Endodermal cell (in vitro differentiated cells): ENCODE results near the gene FBXO48. TPM values are rescaled to one million over a fixed set of nuclear protein-coding genes. Genes with fewer than 3 reads are reported as not detected.
A peak's percentile ranks its signal among the peaks of the same experiment; 100 is the strongest.
"Not testable (repeated sequence)": the region's sequence is repeated elsewhere in the genome, so short reads cannot be mapped to it uniquely, and the experiment has no call there.

ENCODE experiments used
- DNase-seq: peaks from one replicate; pipeline ENCODE4 v3.0.0-alpha.2; 2017
- H3K27ac ChIP-seq: 2 replicates; pipeline ENCODE4 v1.5.1; 2013; ENCODE audit warnings: mild to moderate bottlenecking, low read depth, low read length, moderate library complexity
- H3K27me3 ChIP-seq: 2 replicates; pipeline ENCODE4 v1.6.1; 2013; ENCODE audit warnings: mild to moderate bottlenecking, low read length, moderate library complexity; ENCODE audit not compliant: insufficient read depth, control insufficient read depth, poor library complexity, severe bottlenecking
- H3K36me3 ChIP-seq: 2 replicates; pipeline ENCODE4 v1.7.0; 2013; ENCODE audit warnings: mild to moderate bottlenecking, low read length, moderate library complexity; ENCODE audit not compliant: control insufficient read depth, insufficient read depth
- H3K4me1 ChIP-seq: one replicate; pipeline ENCODE4 v1.7.0; 2013; ENCODE audit warnings: low read length; ENCODE audit not compliant: control insufficient read depth, insufficient read depth
- H3K4me3 ChIP-seq: 2 replicates; pipeline ENCODE4 v1.5.1; 2013; ENCODE audit warnings: mild to moderate bottlenecking, low read length, moderate library complexity
- H3K9ac ChIP-seq: 2 replicates; pipeline ENCODE4 v1.6.1; 2013; ENCODE audit warnings: mild to moderate bottlenecking, low read length, moderate library complexity; ENCODE audit not compliant: poor library complexity, severe bottlenecking; ENCODE audit errors: extremely low read depth
- H3K9me3 ChIP-seq: 2 replicates; pipeline ENCODE4 v1.6.1; 2013; ENCODE audit warnings: mild to moderate bottlenecking, low read length, moderate library complexity; ENCODE audit not compliant: control insufficient read depth
- H3K27ac Mint-ChIP-seq: 2 replicates; pipeline ENCODE4 v1.8.0; 2020; ENCODE audit warnings: mixed read lengths
- H3K27me3 Mint-ChIP-seq: 2 replicates; pipeline ENCODE4 v1.8.0; 2021; ENCODE audit warnings: mild to moderate bottlenecking, mixed read lengths; ENCODE audit not compliant: insufficient read depth
- H3K36me3 Mint-ChIP-seq: 2 replicates; pipeline ENCODE4 v1.8.0; 2020; ENCODE audit warnings: low read depth, mixed read lengths
- H3K4me1 Mint-ChIP-seq: 2 replicates; pipeline ENCODE4 v1.8.0; 2020; ENCODE audit warnings: mixed read lengths
- H3K4me3 Mint-ChIP-seq: 2 replicates; pipeline ENCODE4 v1.8.0; 2020; ENCODE audit warnings: mild to moderate bottlenecking, moderate library complexity, mixed read lengths
- H3K9me3 Mint-ChIP-seq: 2 replicates; pipeline ENCODE4 v1.8.0; 2020; ENCODE audit warnings: mild to moderate bottlenecking, mixed read lengths
- WGBS, 2 experiments: methylation state at CpG; one replicate each; pipeline versions ENCODE4 v1.1.5 to v1.1.7; 2013; ENCODE audit warnings: missing lambda C conversion rate in 2 of 2, mixed read lengths in 1 of 2; ENCODE audit not compliant: insufficient coverage in 1 of 2, insufficient read length in 1 of 2; 5-methylcytosine and 5-hydroxymethylcytosine counted together
- total RNA-seq, 2 donors: library from RNA; stranded (reverse); fragmentation: NEBNext Ultra II Directional in 1 of 2; extraction: Animal tissue kit (Norgen Biotek cat#: 25700) in 1 of 2; gene quantifications; 2 replicates in 1 of 2; 3 replicates in 1 of 2; pipeline ENCODE4 v1.2.1, GENCODE V29; 2021
- TF ChIP-seq, protein P1 (sequence below): fragments of 200-600 bp; sonication (generic); conservative IDR thresholded peaks from 2 replicates; pipeline ENCODE4 v1.5.0; 2021; ENCODE audit warnings: antibody characterized with exemption, mild to moderate bottlenecking

The FBXO48 gene
- total RNA-seq, 2 donors from 2014 or later, result 1.3 to 1.5 TPM

DNA sequence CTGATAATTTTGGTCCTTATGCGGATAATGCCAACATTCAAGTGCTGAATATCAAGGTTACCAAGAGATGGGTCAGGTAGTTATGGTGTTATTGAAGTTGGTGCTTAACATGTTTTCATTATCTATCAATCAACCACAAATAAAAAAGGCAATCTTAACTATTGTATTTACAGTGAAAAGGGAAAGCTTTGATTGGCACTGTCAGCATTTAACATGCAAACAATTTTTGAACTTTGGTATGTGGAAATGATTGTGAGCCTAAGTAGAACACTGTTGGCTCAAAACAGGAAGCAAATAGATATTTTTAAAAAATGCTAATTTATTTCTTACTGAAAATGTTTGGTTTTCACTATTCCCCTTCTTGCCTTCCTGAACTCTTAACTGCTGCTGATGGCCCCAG lies 22.2 kb upstream of the FBXO48 start:
- Histone ChIP-seq H3K36me3 (no peaks in the 10 kb centered on the region), H3K27me3 (no peaks in the 10 kb centered on the region), H3K27ac (no peak overlapping the region), H3K4me1 (no peaks in the 10 kb centered on the region), H3K9me3 (no peaks in the 10 kb centered on the region), H3K9ac (no peak overlapping the region), H3K4me3 (no peak overlapping the region)
- H3K4me1 Mint-ChIP-seq, result peaks cover 2% of the 10 kb centered on the region
- H3K27ac Mint-ChIP-seq, result no peak overlapping the region
- peaks cover 6% of the 10 kb centered on the region for H3K36me3 Mint-ChIP-seq
- TF ChIP-seq, protein P1, sequence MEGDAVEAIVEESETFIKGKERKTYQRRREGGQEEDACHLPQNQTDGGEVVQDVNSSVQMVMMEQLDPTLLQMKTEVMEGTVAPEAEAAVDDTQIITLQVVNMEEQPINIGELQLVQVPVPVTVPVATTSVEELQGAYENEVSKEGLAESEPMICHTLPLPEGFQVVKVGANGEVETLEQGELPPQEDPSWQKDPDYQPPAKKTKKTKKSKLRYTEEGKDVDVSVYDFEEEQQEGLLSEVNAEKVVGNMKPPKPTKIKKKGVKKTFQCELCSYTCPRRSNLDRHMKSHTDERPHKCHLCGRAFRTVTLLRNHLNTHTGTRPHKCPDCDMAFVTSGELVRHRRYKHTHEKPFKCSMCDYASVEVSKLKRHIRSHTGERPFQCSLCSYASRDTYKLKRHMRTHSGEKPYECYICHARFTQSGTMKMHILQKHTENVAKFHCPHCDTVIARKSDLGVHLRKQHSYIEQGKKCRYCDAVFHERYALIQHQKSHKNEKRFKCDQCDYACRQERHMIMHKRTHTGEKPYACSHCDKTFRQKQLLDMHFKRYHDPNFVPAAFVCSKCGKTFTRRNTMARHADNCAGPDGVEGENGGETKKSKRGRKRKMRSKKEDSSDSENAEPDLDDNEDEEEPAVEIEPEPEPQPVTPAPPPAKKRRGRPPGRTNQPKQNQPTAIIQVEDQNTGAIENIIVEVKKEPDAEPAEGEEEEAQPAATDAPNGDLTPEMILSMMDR, result no peak
- DNase-seq, result no peak
- 100% methylated on average over 1 of the region's 1 CpG; no CpG with 5 or more reads in 1 of the 2 experiments for WGBS, 2 experiments
- H3K27me3 Mint-ChIP-seq, result peaks cover 3% of the 10 kb centered on the region
- H3K4me3 Mint-ChIP-seq, result no peak overlapping the region
- H3K9me3 Mint-ChIP-seq, result peaks cover 7% of the 10 kb centered on the region

DNA sequence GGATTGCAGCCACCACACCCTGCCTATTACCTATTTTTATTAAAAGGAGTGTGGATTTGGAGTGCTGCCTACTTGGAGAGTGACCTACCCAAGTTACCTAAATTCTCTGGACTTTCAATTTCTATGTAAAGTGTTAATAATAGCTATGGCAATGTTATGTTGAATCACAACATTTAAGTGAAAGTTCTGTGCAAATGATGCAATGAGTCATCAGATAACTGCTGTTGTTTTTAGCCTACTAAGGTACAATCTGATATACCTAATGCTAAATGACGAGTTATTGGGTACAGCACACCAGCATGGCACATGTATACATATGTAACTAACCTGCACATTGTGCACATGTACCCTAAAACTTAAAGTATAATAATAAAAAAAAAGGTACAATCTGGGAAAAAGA lies 21.5 kb upstream of the FBXO48 start:
- not testable (repeated sequence) for H3K27ac ChIP-seq, H3K27me3 Mint-ChIP-seq, H3K36me3 ChIP-seq, H3K4me1 ChIP-seq, H3K4me3 ChIP-seq, H3K9me3 Mint-ChIP-seq, H3K9ac ChIP-seq, H3K27me3 ChIP-seq, H3K27ac Mint-ChIP-seq, DNase-seq, H3K9me3 ChIP-seq, H3K4me1 Mint-ChIP-seq, H3K4me3 Mint-ChIP-seq, H3K36me3 Mint-ChIP-seq
- WGBS, 2 experiments, result no CpG with 5 or more reads among the region's 1 CpG

DNA sequence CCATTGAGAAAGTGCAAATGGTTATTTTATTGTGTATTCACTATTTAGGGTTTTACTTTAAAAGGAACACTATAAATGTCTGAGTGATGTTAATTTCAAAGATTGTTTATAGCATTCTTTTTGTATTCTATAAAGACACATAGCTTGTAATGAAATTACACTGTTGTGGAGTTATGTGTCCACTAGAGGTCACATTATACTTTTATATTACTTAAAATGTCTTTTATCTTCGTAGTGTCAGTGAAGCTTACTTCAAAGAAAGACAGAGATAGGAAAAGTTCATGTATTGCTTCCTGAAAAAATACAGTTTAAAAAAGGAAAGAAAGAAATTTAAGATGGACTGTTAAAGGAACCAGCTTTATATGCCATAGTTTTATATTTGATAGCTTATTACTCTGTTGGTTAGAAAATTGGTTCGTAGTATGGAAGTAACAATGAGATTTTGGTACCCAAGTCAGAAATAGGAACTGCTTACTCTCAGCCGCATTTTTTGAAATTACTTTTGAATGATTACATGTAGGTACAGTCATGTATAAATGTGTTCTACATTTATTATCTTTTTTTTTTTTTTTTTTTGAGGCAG lies 20.8 kb upstream of the FBXO48 start:
- WGBS, 2 experiments, result 81% methylated on average over 3 of the region's 3 CpGs; no CpG with 5 or more reads in 1 of the 2 experiments
- H3K27me3 Mint-ChIP-seq, result peaks cover 3% of the 10 kb centered on the region

More for the DNA sequence above, 20.8 kb upstream of the FBXO48 start:
- Mint-ChIP-seq H3K4me3 (no peak overlapping the region), H3K27ac (no peak overlapping the region), H3K36me3 (no peaks in the 10 kb centered on the region), H3K4me1 (peaks cover 7% of the 10 kb centered on the region), H3K9me3 (no peaks in the 10 kb centered on the region)
- Histone ChIP-seq H3K4me1 (peaks cover 4% of the 10 kb centered on the region), H3K27ac (no peak overlapping the region), H3K36me3 (no peaks in the 10 kb centered on the region), H3K9me3 (no peaks in the 10 kb centered on the region), H3K9ac (no peak overlapping the region), H3K27me3 (no peaks in the 10 kb centered on the region), H3K4me3 (no peak overlapping the region)
- TF ChIP-seq, protein P1, result peak; percentile 72
- DNase-seq, result no peak
